Neural crest cell (in vitro differentiated cells): ENCODE data around the gene CXCL8. TPM values are rescaled to one million over a fixed set of nuclear protein-coding genes. Genes with fewer than 3 reads are reported as not detected.

Experiments
- DNase-seq: peaks from one replicate; pipeline ENCODE4 v3.0.0; 2021; ENCODE audit warnings: low read depth, mixed read lengths, low spot score
- H3K27ac Mint-ChIP-seq: one replicate; pipeline ENCODE4 v1.8.0; 2021; ENCODE audit warnings: mild to moderate bottlenecking, mixed read lengths; ENCODE audit not compliant: unreplicated experiment
- H3K27me3 Mint-ChIP-seq: 2 replicates; pipeline ENCODE4 v1.8.0; 2021; ENCODE audit warnings: low read depth, mild to moderate bottlenecking, mixed read lengths
- H3K36me3 Mint-ChIP-seq: 2 replicates; pipeline ENCODE4 v1.8.0; 2021; ENCODE audit warnings: low read depth, mild to moderate bottlenecking, mixed read lengths
- H3K4me1 Mint-ChIP-seq: 2 replicates; pipeline ENCODE4 v1.8.0; 2021; ENCODE audit warnings: mixed read lengths
- H3K4me3 Mint-ChIP-seq: one replicate; pipeline ENCODE4 v1.8.0; 2021; ENCODE audit warnings: mild to moderate bottlenecking, mixed read lengths
- H3K9me3 Mint-ChIP-seq: 2 replicates; pipeline ENCODE4 v1.8.0; 2021; ENCODE audit warnings: mixed read lengths
- CTCF ChIP-seq: fragments of 200-600 bp; sonication (generic); conservative IDR thresholded peaks from 2 replicates; pipeline ENCODE4 v1.5.0; 2021; ENCODE audit warnings: antibody characterized with exemption, mild to moderate bottlenecking
- total RNA-seq: library from RNA; stranded (reverse); gene quantifications from 2 replicates; pipeline ENCODE4 v1.2.1, GENCODE V29; 2021

Gene CXCL8
- total RNA-seq, 1 donor from 2014 or later, result not detected

GRCh38 chr4:73698217-73698616, 42.2 kb upstream of the CXCL8 start:
- DNase-seq, result no peak
- Mint-ChIP-seq H3K36me3 (no peaks in the 10 kb centered on the region), H3K27me3 (no peaks in the 10 kb centered on the region), H3K27ac (no peak overlapping the region), H3K4me1 (no peaks in the 10 kb centered on the region), H3K9me3 (peaks cover 2% of the 10 kb centered on the region), H3K4me3 (no peak overlapping the region)
- no peak for TF ChIP-seq CTCF

- no peaks in the 10 kb centered on the region for H3K27me3 Mint-ChIP-seq
- H3K9me3 Mint-ChIP-seq, result peaks cover 2% of the 10 kb centered on the region
- no peak for TF ChIP-seq CTCF
- H3K4me3 Mint-ChIP-seq, result no peak overlapping the region
- peaks cover 19% of the 10 kb centered on the region for H3K4me1 Mint-ChIP-seq
- no peaks in the 10 kb centered on the region for H3K36me3 Mint-ChIP-seq
- DNase-seq, result no peak
- no peak overlapping the region for H3K27ac Mint-ChIP-seq
Observed at GRCh38 chr4:73701116-73701515, 39.3 kb upstream of the CXCL8 start.

- Mint-ChIP-seq H3K27ac (no peak overlapping the region), H3K27me3 (no peaks in the 10 kb centered on the region), H3K4me1 (peaks cover 19% of the 10 kb centered on the region), H3K36me3 (no peaks in the 10 kb centered on the region), H3K4me3 (no peak overlapping the region), H3K9me3 (peaks cover 2% of the 10 kb centered on the region)
- DNase-seq, result no peak
- TF ChIP-seq CTCF, result no peak
Observed at GRCh38 chr4:73702796-73703287, 37.5 kb upstream of the CXCL8 start.

GRCh38 chr4:73703320-73703719, 37.0 kb upstream of the CXCL8 start:
- peaks cover 19% of the 10 kb centered on the region for H3K4me1 Mint-ChIP-seq
- DNase-seq, result no peak
- H3K27me3 Mint-ChIP-seq, result no peaks in the 10 kb centered on the region
- no peaks in the 10 kb centered on the region for H3K36me3 Mint-ChIP-seq
- peaks cover 2% of the 10 kb centered on the region for H3K9me3 Mint-ChIP-seq
- H3K27ac Mint-ChIP-seq, result no peak overlapping the region
- H3K4me3 Mint-ChIP-seq, result no peak overlapping the region
- no peak for TF ChIP-seq CTCF

GRCh38 chr4:73704314-73705055, 35.9 kb upstream of the CXCL8 start:
- H3K9me3 Mint-ChIP-seq, result peaks cover 2% of the 10 kb centered on the region
- no peaks in the 10 kb centered on the region for H3K36me3 Mint-ChIP-seq
- DNase-seq, result no peak
- H3K27ac Mint-ChIP-seq, result peak overlapping the region; percentile 13
- H3K4me3 Mint-ChIP-seq, result no peak overlapping the region
- H3K4me1 Mint-ChIP-seq, result peaks cover 19% of the 10 kb centered on the region
- H3K27me3 Mint-ChIP-seq, result no peaks in the 10 kb centered on the region
- TF ChIP-seq CTCF, result no peak
